ENCODE measurements around the gene PTTG2. TPM values are rescaled to one million over a fixed set of nuclear protein-coding genes. Genes with fewer than 3 reads are reported as not detected.
"Not testable (repeated sequence)": the region's sequence is repeated elsewhere in the genome, so short reads cannot be mapped to it uniquely, and the experiment has no call there.

PTTG2 gene
- polyA plus RNA-seq, 1 of the 3 experiments (the other 2 are of a cell fraction), result not detected

GRCh38 chr4:37973441-37973840 lies 13.2 kb downstream of the PTTG2 start:
- Histone ChIP-seq H3K27ac (ENCODE audit: low read depth in 2 of 2, low read length in 1 of 2) (no peak overlapping the region), H3K4me1 (ENCODE audit: control insufficient read depth in 1 of 2, insufficient read depth in 2 of 2, low read depth in 1 of 2, low read length in 1 of 2) (peaks cover 0 to 5% of the 10 kb centered on the region in 2 experiments; a peak in 1 of 4 replicates), H3K36me3 (replicated peaks in 1 of 2; ENCODE audit: control insufficient read depth in 1 of 2, insufficient read depth in 2 of 2, low read length in 1 of 2) (no peaks in the 10 kb centered on the region), H3K79me2 (ENCODE audit: insufficient read depth) (no peaks in the 10 kb centered on the region; the same call in 1 of the 2 replicates), H3K4me2 (no peak overlapping the region), H2AFZ (ENCODE audit: low read depth) (no peak overlapping the region), H3K27me3 (ENCODE audit: insufficient read depth) (no peaks in the 10 kb centered on the region), H3F3A (replicated peaks; ENCODE audit: insufficient read depth) (peaks cover 15% of the 10 kb centered on the region), H3K4me3 (ENCODE audit: low read depth in 2 of 2, low read length in 1 of 2) (no peak overlapping the region), H3K9me3 (no peaks in the 10 kb centered on the region), H3K9me2 (no peaks in the 10 kb centered on the region), H4K20me1 (ENCODE audit: insufficient read depth) (no peaks in the 10 kb centered on the region), H3K9ac (no peak overlapping the region)
- ChIA-PET CTCF (no interaction called here), POLR2A (no interaction called here)
- DNase-seq, result no peak
- 69% methylated on average over 3 of the region's 3 CpGs for WGBS (ENCODE audit: low lambda C conversion rate)
- TF ChIP-seq TAF1 (IDR thresholded peaks at IDR 0.05; ENCODE audit: borderline replicate concordance, low read depth, low read length) (no peak), USF2 (IDR thresholded peaks at IDR 0.05; ENCODE audit: borderline replicate concordance, low read depth, low read length) (no peak), JUND (IDR thresholded peaks at IDR 0.05) (no peak), SMC3 (IDR thresholded peaks at IDR 0.05; ENCODE audit: low read depth, low read length) (no peak), YY1 (IDR thresholded peaks at IDR 0.05; ENCODE audit: low read depth) (no peak), FOSL2 (IDR thresholded peaks at IDR 0.05; ENCODE audit: borderline replicate concordance, low read depth) (no peak), TEAD4 (IDR thresholded peaks at IDR 0.05; ENCODE audit: borderline replicate concordance, insufficient read depth) (no peak)

GRCh38 chr4:37975321-37975822 lies 15.2 kb downstream of the PTTG2 start:
- H3K27me3 ChIP-seq (ENCODE audit: insufficient read depth); H4K20me1 ChIP-seq (ENCODE audit: insufficient read depth); H3K9ac ChIP-seq; H3K9me2 ChIP-seq; CTCF ChIA-PET; DNase-seq; H2AFZ ChIP-seq (ENCODE audit: low read depth); H3K4me2 ChIP-seq; POLR2A ChIA-PET; H3K36me3 ChIP-seq (replicated peaks in 1 of 2; ENCODE audit: control insufficient read depth in 1 of 2, insufficient read depth in 2 of 2, low read length in 1 of 2); H3K27ac ChIP-seq (ENCODE audit: low read depth in 2 of 2, low read length in 1 of 2); H3K4me3 ChIP-seq (ENCODE audit: low read depth in 2 of 2, low read length in 1 of 2); H3K9me3 ChIP-seq; H3K4me1 ChIP-seq (ENCODE audit: control insufficient read depth in 1 of 2, insufficient read depth in 2 of 2, low read depth in 1 of 2, low read length in 1 of 2): not testable (repeated sequence)
- H3F3A ChIP-seq (replicated peaks; ENCODE audit: insufficient read depth), result peaks cover 15% of the 10 kb centered on the region
- H3K79me2 ChIP-seq (ENCODE audit: insufficient read depth), result peaks cover 19% of the 10 kb centered on the region; the same call in 1 of the 2 replicates
- 91% methylated on average over 12 of the region's 13 CpGs for WGBS (ENCODE audit: low lambda C conversion rate)

- Histone ChIP-seq H4K20me1 (ENCODE audit: insufficient read depth) (no peaks in the 10 kb centered on the region), H3K27ac (ENCODE audit: low read depth in 2 of 2, low read length in 1 of 2) (no peak overlapping the region), H3K4me3 (ENCODE audit: low read depth in 2 of 2, low read length in 1 of 2) (peak overlapping the region in 1 of 2 experiments; percentile 77; a peak in 1 of 4 replicates), H3K9ac (no peak overlapping the region; the same call in 1 of the 2 replicates), H3K4me2 (peak overlapping the region; percentile 70; the same call in 1 of the 2 replicates), H3K79me2 (ENCODE audit: insufficient read depth) (peaks cover 30% of the 10 kb centered on the region; the same call in 1 of the 2 replicates), H3F3A (replicated peaks; ENCODE audit: insufficient read depth) (peaks cover 15% of the 10 kb centered on the region), H3K9me2 (no peaks in the 10 kb centered on the region), H2AFZ (ENCODE audit: low read depth) (peak overlapping the region; percentile 81), H3K9me3 (no peaks in the 10 kb centered on the region), H3K36me3 (replicated peaks in 1 of 2; ENCODE audit: control insufficient read depth in 1 of 2, insufficient read depth in 2 of 2, low read length in 1 of 2) (no peaks in the 10 kb centered on the region), H3K27me3 (ENCODE audit: insufficient read depth) (no peaks in the 10 kb centered on the region), H3K4me1 (ENCODE audit: control insufficient read depth in 1 of 2, insufficient read depth in 2 of 2, low read depth in 1 of 2, low read length in 1 of 2) (peaks cover 0 to 7% of the 10 kb centered on the region in 2 experiments; a peak in 1 of 4 replicates)
- POLR2A ChIA-PET, result no interaction called here
- CTCF ChIA-PET, result interaction anchor here (0.6 to 1.6 kb wide), 6 partner anchors 10 to 375 kb away, joined by 3 to 10 read pairs (median 4); partner anchors contain the start of gene PGM2
- no peak for DNase-seq
- WGBS (ENCODE audit: low lambda C conversion rate), result 81% methylated on average over 3 of the region's 3 CpGs
- TF ChIP-seq ZBTB33 (IDR thresholded peaks at IDR 0.05; ENCODE audit: borderline replicate concordance, low read depth) (no peak), ELF1 (IDR thresholded peaks at IDR 0.05) (no peak), CTCF (IDR thresholded peaks at IDR 0.05) (no peak), FOXM1 (IDR thresholded peaks at IDR 0.05; ENCODE audit: low read depth) (no peak), EP300 (IDR thresholded peaks at IDR 0.05; ENCODE audit: borderline replicate concordance in 1 of 2, low read depth in 1 of 2, low read length in 1 of 2) (no peak), NFIC (IDR thresholded peaks at IDR 0.05; ENCODE audit: borderline replicate concordance) (no peak), FOXJ3 (CRISPR knock-in tag; IDR thresholded peaks at IDR 0.05) (no peak), USF1 (IDR thresholded peaks at IDR 0.05; ENCODE audit: borderline replicate concordance, low read depth) (no peak), GABPA (IDR thresholded peaks at IDR 0.05; ENCODE audit: low read depth) (no peak), CHD2 (IDR thresholded peaks at IDR 0.05; ENCODE audit: low read length, partially characterized antibody) (no peak), FOSL2 (IDR thresholded peaks at IDR 0.05; ENCODE audit: borderline replicate concordance, low read depth) (no peak)
Measured at GRCh38 chr4:37976507-37976906, 16.3 kb downstream of the PTTG2 start.

Data from SK-N-SH (cell line).